Measurements from ENCODE around the gene ITPKC.
"Not testable (repeated sequence)": the region's sequence is repeated elsewhere in the genome, so short reads cannot be mapped to it uniquely, and the experiment has no call there.

The ITPKC gene

DNA sequence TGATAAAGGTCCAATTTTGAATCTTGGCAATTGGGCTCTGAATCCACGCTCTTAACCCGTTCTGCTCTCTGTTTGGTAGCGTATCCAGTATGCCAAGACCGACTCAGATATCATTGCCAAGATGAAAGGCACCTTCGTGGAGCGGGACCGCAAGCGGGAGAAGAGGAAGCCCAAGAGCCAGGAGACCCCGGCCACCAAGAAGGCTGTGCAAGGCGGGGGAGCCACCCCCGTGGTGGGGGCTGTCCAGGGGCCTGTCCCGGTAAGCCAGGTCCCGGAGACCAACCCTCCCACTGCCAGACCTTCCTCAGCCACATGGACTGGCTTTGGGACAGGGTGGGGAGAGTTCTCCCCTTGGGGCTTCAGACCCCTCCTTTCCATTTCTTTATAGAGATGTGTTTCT lies 42.4 kb downstream of the ITPKC start:
- CTCF ChIA-PET = interaction anchor here (1.5 to 1.6 kb wide), 2 partner anchors 19 to 47 kb away, joined by 5 to 6 read pairs; partner anchors contain the start of gene RAB4B
- POLR2A ChIA-PET = interaction anchor here (0.7 kb wide), 1 partner anchor 9 kb away, joined by 5 read pairs; no protein-coding TSS in a partner anchor
- no peak for DNase-seq (ENCODE audit: extremely low spot score)
- TF ChIP-seq, protein P1, sequence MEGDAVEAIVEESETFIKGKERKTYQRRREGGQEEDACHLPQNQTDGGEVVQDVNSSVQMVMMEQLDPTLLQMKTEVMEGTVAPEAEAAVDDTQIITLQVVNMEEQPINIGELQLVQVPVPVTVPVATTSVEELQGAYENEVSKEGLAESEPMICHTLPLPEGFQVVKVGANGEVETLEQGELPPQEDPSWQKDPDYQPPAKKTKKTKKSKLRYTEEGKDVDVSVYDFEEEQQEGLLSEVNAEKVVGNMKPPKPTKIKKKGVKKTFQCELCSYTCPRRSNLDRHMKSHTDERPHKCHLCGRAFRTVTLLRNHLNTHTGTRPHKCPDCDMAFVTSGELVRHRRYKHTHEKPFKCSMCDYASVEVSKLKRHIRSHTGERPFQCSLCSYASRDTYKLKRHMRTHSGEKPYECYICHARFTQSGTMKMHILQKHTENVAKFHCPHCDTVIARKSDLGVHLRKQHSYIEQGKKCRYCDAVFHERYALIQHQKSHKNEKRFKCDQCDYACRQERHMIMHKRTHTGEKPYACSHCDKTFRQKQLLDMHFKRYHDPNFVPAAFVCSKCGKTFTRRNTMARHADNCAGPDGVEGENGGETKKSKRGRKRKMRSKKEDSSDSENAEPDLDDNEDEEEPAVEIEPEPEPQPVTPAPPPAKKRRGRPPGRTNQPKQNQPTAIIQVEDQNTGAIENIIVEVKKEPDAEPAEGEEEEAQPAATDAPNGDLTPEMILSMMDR (IDR thresholded peaks at IDR 0.05; ENCODE audit: control extremely low read depth, extremely low read depth, low read depth, missing control alignments) = no peak

DNA sequence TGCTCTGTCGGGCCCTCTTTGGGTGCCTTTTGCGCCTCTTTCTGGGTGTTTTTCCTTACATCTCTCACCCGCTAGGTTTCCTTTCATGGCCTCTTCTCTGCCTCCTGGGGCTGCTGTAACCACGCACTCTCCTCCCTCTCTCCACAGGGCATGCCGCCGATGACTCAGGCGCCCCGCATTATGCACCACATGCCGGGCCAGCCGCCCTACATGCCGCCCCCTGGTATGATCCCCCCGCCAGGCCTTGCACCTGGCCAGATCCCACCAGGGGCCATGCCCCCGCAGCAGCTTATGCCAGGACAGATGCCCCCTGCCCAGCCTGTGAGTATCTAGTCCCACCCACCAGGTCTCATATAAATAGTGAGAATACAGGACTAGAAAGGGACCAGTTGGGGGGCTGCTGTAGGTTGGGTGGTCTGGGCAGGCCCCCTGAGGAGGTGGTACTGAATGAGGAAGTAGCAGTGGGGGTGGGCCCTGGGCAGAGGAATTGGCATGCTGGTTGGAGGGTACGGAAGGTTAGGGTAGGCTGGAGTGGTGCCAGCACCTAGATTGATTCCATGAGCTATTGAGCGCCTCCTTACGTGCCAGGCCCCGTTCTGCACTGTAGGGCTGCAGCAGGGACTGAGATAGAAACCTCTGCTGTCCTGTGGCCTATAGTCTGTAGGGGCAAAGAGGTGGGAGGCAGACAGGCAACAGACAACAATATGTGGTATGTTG lies 46.0 kb downstream of the ITPKC start:
- TF ChIP-seq, protein P1 (IDR thresholded peaks at IDR 0.05; ENCODE audit: control extremely low read depth, extremely low read depth, low read depth, missing control alignments) = no peak
- CTCF ChIA-PET = interaction anchor here (1.1 to 1.7 kb wide), 2 partner anchors 9 to 128 kb away, joined by 3 to 5 read pairs; no protein-coding TSS in a partner anchor
- DNase-seq (ENCODE audit: extremely low spot score) = no peak
- POLR2A ChIA-PET = interaction anchor here (0.5 kb wide), 1 partner anchor 31 kb away, joined by 5 read pairs; no protein-coding TSS in a partner anchor

DNA sequence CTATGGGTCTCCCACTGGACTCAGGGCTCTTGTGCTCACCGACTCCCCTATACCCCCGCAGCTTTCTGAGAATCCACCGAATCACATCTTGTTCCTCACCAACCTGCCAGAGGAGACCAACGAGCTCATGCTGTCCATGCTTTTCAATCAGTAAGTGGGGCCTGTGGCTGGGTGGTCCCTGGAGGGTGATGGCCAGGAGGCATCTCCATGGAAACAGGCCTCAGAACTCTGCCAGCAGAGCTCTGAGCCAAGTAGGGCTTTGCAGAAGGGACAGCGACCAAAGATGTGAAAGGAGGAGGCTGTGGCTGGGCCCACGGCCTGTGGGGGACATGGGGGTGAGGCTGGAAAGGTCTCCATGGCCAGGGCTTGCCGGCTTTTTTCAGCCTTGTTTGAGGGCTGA lies 46.6 kb downstream of the ITPKC start:
- ChIA-PET CTCF (interaction anchor here (1.1 to 1.7 kb wide), 2 partner anchors 9 to 129 kb away, joined by 3 to 5 read pairs; no protein-coding TSS in a partner anchor), POLR2A (interaction anchor here (0.5 kb wide), 1 partner anchor 31 kb away, joined by 5 read pairs; no protein-coding TSS in a partner anchor)
- no peak for DNase-seq (ENCODE audit: extremely low spot score)
- TF ChIP-seq, protein P1 (IDR thresholded peaks at IDR 0.05; ENCODE audit: control extremely low read depth, extremely low read depth, low read depth, missing control alignments) = no peak

DNA sequence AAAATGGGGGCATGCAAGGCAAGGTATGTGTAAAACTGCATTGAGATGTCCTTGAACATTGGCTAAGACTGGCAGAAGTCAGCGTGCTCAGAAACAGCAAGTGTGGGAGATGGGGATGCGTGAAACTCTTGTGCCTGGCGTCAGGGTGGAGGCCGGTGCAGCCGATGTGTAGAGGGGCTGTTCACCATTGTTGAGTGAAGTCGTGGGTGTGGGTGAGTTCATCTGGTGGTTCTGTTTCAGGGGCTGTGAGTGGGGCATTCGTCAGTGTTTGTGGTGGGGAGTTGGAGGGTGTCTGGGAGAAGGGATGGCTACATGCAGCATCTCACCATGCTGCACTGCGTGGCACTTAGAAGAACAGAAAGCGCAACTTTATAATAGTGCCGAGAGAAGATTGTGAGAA lies 47.1 kb downstream of the ITPKC start:
- ChIA-PET POLR2A (no interaction called here), CTCF (interaction anchor here (1.1 kb wide), 1 partner anchor 10 kb away, joined by 3 read pairs; no protein-coding TSS in a partner anchor)
- TF ChIP-seq, protein P1 (IDR thresholded peaks at IDR 0.05; ENCODE audit: control extremely low read depth, extremely low read depth, low read depth, missing control alignments) = no peak
- DNase-seq (ENCODE audit: extremely low spot score) = no peak

DNA sequence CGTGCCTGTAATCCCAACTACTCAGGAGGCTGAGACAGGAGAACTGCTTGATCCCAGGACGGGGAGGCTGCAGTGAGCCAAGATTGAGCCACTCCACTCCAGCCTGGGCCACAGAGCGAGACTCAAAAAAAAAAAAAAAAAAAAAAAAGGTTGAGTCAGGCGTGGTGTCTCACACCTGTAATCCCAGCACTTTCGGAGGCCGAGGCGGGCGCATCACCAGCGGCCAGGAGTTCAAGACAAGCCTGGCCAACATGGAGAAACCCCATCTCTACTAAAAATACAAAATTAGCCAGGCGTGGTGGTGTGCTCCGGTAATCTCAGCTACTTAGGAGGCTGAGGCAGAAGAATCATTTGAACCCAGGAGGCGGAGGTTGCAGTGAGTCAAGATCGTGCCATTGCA lies 49.5 kb downstream of the ITPKC start:
- not testable (repeated sequence) for DNase-seq (ENCODE audit: extremely low spot score)
- POLR2A ChIA-PET = interaction anchor here (1.1 kb wide), 1 partner anchor 11 kb away, joined by 9 read pairs; no protein-coding TSS in a partner anchor
- CTCF ChIA-PET = interaction anchor here (0.8 to 2.0 kb wide), 2 partner anchors 12 to 36 kb away, joined by 3 to 5 read pairs; partner anchors contain the start of gene RAB4B

DNA sequence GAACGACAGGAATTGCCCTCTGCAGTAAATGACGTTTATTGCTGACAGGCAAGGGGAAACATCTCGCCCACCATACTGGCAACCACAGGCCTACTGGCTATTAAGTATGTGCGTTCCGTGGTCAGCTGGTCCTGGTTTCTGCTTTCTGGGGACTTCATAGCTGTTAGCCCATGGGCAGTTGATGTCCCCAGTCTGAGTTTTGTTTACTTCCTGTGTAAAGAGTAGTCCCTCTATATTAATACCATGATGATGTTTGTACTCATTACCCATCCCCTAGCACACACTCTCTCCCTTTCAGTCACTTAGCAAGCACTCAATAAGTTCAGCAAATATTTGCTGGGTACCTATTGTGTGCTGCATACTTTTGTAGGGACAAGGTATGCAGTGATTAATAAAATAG lies 52.0 kb downstream of the ITPKC start:
- POLR2A ChIA-PET = interaction anchor here (0.6 kb wide), 1 partner anchor 9 kb away, joined by 3 read pairs; the partner anchor contains the start of gene RAB4B

DNA sequence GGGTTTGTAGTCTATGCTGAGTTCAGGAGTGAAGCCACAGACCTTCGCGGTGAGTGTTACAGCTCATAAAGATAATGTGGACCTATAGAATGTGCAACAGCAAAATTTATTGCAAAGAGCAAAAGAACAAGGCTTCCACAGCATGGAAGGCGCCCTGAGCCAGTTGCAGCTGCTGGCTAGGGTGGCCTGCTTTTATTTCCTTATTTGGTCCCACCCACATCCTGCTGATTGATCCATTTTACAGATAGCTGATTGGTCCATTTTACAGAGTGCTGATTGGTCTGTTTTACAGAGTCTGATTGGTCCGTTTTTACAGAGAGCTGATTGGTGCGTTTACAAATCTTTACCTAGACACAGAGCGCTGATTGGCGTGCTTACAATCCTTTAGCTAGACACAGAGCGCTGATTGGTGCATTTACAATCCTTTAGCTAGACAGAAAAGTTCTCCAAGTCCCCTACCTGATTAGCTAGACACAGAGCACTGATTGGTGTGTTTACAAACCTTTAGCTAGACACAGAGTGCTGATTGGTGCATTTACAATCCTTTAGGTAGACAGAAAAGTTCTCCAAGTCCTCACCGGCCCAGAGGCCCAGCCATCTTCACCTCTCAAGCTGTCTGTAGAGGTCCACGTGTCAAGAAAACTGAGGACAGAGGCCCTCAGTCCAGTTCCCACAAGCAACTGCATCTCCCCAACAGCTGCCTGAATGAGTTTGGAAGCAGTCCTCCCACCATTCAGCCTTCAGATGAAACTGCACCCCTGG lies 54.4 kb downstream of the ITPKC start:
- POLR2A ChIA-PET = interaction anchor here (0.6 kb wide), 1 partner anchor 22 kb away, joined by 9 read pairs; no protein-coding TSS in a partner anchor
- CTCF ChIA-PET = interaction anchor here (0.6 to 1.6 kb wide), 5 partner anchors 13 to 136 kb away, joined by 3 to 6 read pairs (median 4); partner anchors contain the start of gene EGLN2
- not testable (repeated sequence) for DNase-seq (ENCODE audit: extremely low spot score)

More for the DNA sequence above, 52.0 kb downstream of the ITPKC start:
- CTCF ChIA-PET = no interaction called here
- TF ChIP-seq, protein P1 (IDR thresholded peaks at IDR 0.05; ENCODE audit: control extremely low read depth, extremely low read depth, low read depth, missing control alignments) = no peak
- no peak for DNase-seq (ENCODE audit: extremely low spot score)

Data from GM10248 (cell line).